OCI-M2 (cell line): ENCODE data around the gene BTF3L4.
A peak's percentile ranks its signal among the peaks of the same experiment; 100 is the strongest.
"Not testable (repeated sequence)": the region's sequence is repeated elsewhere in the genome, so short reads cannot be mapped to it uniquely, and the experiment has no call there.

ENCODE experiments used
- DNase-seq: peaks from one replicate; lab custom pipeline; 2025; ENCODE audit not compliant: unreplicated experiment; lab: John Stamatoyannopoulos, UW

BTF3L4 gene

GRCh38 chr1:52055066-52055865 is 829 bp upstream of the BTF3L4 start, which contains the start of gene TXNDC12:
TSS of gene TXNDC12 (minus strand) at chr1:52055191. CDS start at chr1:52055096, 95 bp downstream.
- peak; percentile 51 for DNase-seq

DNA sequence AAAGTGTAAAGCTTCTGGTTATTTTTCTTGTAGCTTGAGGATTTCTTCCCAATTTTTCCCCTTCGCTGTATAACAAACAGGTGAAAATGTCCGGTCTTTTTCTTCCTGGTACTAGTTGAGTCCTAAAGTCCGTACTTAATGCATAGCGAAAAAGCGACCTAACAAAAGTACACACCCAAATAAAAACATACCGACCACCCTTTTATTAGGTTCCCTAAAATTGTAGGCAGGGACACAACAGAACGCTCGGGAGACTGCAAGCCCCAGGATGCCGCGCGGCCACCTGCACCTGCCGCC is 281 bp upstream of the BTF3L4 start:
- DNase-seq = no peak

GRCh38 chr1:52056937-52057231 is 789 bp downstream of the BTF3L4 start:
- DNase-seq = no peak

DNA sequence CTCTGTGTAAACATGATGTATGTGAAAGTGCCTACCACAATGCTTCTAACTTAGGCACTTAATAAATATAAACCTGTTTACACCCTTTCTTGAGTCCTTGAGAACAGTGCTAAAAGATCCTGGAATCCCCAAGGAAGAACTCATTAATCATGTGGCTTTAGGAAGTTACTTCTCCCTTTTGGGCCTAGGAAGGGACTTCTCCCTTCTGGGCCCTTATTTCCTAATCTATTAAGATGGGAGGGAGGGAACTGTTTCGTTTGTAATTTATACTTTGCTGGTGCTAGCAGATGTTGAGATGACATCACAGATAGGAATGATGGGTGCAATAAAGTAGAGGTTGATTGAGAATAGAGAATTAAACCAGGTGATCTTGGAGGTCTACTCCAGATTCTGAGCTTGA is 1.2 kb downstream of the BTF3L4 start:
- no peak for DNase-seq

GRCh38 chr1:52057876-52058415 is 1.9 kb downstream of the BTF3L4 start:
- DNase-seq = no peak

DNA sequence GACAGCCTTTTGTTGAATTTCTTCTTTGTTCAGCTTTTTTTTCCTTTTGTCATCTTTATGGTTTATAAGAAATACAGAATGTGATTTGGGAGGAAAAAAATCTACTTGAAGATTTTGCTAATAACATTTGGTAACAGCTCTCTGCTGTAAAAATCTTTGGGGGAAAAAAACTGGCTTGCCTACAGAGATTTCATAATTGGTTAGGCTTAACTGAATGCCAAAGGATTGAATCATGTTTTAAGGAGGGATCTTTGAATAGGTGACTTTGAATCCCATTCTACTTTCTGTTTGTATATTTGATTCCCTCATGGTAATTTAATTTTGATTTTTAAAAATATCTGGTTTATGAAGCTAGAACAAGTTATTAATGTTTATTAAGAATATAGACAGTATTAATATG is 3.2 kb downstream of the BTF3L4 start:
- DNase-seq = no peak

- no peak for DNase-seq
Measured at GRCh38 chr1:52059888-52060287, 3.8 kb downstream of the BTF3L4 start.

DNA sequence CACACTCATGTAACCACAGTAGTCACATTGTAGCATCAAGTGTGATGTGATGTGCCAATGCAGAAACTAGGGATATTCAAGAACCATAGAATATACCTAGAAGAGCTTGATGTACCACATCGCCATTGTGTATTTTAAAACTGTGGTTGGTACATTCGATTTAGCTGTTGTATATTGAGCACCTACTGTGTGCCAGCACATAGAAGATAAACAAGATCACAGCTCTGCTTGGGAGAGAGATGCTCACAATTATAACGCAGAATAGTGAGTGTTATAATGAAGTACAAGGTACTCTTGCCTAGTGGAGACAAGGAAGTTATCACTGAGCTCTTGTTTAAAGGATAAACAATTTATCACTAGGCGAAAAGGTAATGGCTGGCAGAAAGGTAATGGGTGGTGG is 4.7 kb downstream of the BTF3L4 start:
- no peak for DNase-seq

- no peak for DNase-seq
Measured at GRCh38 chr1:52063192-52063591, 7.1 kb downstream of the BTF3L4 start.

- DNase-seq = no peak
Measured at GRCh38 chr1:52070704-52071103, 14.6 kb downstream of the BTF3L4 start.

DNA sequence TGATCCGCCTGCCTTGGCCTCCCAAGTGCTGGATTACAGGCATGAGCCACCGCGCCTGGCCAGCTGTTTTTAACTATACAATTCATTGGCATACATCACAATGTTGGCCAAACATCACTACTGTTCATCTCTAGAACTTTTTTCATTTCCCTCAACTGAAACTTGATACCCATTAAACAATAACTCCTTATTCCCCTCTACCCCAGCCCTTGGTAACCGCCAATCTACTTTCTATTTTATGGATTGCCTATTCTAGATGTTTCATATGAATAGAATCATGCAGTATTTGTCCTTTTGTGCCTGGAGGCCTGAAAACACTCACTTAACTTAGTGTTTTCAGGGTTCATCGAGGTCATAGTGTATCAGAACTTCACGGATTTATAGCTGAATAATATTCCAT is 16.2 kb downstream of the BTF3L4 start:
- no peak for DNase-seq

DNA sequence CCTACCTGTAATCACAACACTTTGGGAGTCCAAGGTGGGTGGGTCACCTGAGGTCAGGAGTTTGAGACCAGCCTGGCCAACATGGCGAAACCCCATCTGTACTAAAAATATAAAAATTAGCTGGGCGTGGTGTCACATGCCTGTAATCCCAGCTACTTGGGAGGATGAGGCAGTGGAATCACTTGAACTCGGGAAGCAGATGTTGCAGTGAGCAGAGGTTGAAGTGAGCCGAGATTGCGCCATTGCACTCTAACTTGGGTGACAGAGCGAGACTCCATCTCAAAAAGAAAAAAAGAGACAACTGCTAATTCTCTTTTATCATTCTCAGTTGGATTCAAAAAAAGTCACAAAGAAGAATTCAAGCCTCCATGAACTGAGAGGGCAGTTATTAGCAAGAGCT is 21.2 kb downstream of the BTF3L4 start:
- DNase-seq = not testable (repeated sequence)

GRCh38 chr1:52080014-52080415 is 23.9 kb downstream of the BTF3L4 start:
- no peak for DNase-seq

DNA sequence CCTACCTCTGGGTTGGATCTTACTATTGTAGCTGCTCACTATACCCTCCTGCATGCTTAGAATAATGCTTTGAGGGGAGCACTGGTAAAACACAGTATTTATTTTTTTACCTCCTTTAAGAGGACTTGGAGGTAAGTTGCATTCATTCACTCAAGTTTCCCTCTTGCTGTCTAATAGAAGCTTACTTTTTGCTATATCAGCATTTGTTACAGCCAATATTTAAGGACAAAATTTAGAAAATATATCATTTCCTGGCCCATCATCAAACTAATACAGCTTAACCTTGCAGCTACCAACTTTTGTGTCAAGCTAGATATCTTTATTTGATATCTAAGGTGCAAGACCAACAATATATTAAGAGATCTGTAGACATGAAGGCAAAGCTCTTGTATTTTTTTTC is 31.8 kb downstream of the BTF3L4 start:
- not testable (repeated sequence) for DNase-seq

DNA sequence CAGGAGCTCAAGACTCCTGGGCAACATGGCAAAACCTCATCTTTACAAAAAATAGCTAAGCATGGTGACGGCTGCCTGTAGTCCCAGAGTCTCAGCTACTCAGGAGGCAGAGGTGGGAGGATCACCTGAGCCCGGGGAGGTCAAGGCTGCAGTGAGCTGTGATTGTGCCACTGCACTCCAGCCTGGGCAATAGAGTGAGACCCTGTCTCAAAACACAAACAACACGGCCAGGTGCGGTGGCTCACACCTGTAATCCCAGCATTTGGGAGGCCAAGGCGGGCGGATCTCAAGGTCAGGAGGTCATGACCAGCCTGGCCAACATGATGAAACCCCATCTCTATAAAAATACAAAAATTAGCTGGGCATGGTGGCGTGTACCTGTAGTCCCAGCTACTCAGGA is 38.2 kb downstream of the BTF3L4 start:
- DNase-seq = not testable (repeated sequence)

- DNase-seq = no peak
Measured at GRCh38 chr1:52096216-52096615, 40.1 kb downstream of the BTF3L4 start.

DNA sequence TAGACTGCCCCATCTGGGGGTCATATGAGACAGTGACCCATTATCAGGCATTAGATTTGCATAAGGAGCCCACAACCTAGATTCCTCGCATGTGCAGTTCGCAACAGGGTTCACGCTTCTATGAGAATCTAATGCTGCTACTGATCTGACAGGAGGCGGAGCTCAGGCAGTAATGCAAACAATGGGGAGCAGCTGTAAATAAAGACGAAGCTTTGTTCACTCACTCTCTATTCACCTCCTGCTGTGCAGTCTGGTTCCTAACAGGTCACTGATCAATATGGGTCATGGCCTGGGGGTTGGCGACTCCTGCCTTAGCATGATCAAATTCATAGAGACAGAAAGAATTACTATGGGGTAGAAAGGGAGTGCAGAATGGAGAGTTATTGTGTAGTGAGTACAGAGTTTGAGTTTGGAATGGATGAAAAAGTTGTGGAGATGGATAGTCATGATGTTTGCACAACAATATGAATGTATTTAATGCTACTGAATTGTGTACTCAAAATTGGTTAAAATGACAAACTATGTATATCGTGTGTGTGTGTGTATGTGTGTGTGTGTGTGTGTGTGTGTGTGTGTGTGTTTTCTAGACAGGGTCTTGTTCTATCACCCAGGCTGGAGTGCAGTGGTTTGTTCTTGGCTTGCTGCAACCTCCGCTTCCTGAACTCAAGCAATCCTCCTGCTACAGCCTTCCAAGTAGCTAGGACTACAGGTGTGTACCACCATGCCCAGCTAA is 42.2 kb downstream of the BTF3L4 start:
- no peak for DNase-seq

- DNase-seq = no peak
Measured at GRCh38 chr1:52102336-52103013, 46.4 kb downstream of the BTF3L4 start.

DNA sequence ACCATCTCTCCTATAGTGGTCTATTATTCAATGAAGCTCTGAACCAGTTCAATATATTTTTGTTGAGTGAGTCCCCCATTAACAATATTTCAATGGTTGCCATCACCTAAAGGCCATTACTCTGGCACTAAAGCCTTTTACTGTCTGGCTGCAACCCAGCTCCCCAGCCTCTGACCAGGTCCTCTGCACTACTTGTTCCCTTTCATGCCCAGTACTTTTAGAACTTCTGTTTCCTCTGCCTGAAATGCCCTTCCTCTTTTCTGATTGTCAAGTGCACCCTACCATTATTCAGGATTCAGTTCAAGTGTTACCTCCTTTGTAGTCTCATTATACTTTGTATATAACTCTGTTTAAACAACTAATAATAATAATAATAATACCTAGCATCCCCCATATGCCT is 55.4 kb downstream of the BTF3L4 start:
- DNase-seq = no peak

DNA sequence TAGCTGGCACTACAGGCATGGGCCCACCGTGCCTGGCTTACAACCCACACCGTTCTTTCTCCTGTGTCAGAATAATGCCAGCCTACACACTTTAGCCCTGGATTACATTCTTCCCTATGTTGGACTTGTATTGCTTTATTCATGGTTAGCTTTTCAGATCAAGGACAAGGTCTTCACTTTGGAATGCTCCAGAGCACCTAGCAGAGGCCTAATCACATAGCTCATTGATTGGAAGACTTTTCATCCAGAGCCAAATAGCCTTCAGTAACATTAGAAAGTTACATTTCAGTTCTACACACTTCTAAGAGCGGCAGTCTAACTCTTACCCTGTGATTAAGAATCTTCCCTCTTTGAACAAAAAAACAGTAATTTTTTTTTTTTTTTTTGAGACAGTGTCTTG is 56.4 kb downstream of the BTF3L4 start:
- DNase-seq = no peak

DNA sequence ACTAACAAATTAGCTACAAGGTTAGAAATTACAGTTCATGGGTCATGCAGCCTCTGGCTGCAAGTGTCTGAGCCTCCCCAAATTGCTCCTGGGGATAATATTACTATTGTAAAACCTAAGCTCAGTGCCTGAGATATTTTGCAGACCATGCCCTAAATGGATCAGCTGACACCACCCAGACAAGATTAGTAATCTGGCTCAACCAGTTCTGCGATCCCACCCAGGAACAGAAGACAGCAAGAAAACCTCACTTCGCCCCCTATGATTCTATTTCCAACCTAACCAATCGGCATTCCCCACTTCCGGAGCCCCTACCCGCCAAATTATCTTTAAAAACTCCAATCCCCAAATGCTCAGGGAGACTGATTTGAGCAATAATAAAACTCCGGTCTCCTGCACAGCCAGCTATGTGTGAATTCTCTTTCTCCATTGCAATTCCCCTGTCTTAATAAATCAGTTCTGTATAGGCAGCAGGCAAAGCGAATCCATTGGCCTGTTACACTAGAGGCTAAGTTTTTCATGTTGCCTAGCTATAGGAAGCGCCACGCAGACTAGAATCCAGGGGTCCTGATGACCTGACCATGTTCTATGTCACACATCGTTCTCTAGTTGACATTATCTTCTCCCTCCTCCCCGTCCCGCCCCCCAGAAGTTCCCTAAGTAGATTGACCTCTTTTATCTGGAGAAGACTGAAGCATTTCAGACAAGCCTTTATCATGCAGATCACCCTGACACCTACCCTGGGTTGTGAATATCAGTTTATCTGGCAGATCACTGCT is 63.4 kb downstream of the BTF3L4 start:
- no peak for DNase-seq
